GM12878 (cell line): Measurements from ENCODE around the gene ATP6V0A4. TPM values are rescaled to one million over a fixed set of nuclear protein-coding genes. Genes with fewer than 3 reads are reported as not detected.
"Not testable (repeated sequence)": the region's sequence is repeated elsewhere in the genome, so short reads cannot be mapped to it uniquely, and the experiment has no call there.

Source experiments
- ATAC-seq: fragments of 200-7000 bp; cut with Tn5 transposase; 3 replicates; pipeline ENCODE4 v1.9.1; 2020; ENCODE audit warnings: mild to moderate bottlenecking, moderate library complexity
- BruUV-seq: library from RNA; stranded (reverse); fragments of 400-500 nt; replicated peaks from 2 replicates; lab custom pipeline; 2021; lab: Mats Ljungman, UMichigan
- CTCF ChIA-PET: fragments of 300-600 bp; sonication (Branson Sonifier 250); formaldehyde crosslinking; extraction: SDS; loops from one replicate; lab custom pipeline; 2021; ENCODE audit warnings: inconsistent platforms; lab: Yijun Ruan, JAX
- POLR2A ChIA-PET: fragments of 350-600 bp; formaldehyde crosslinking; extraction: SDS; loops from one replicate; lab custom pipeline; 2021; ENCODE audit warnings: inconsistent platforms; lab: Charles Lee
- RAD21 ChIA-PET: fragments of 300-600 bp; sonication (Branson Sonifier 250); formaldehyde crosslinking; loops from one replicate; lab custom pipeline; 2023; ENCODE audit warnings: antibody characterized with exemption; ENCODE audit not compliant: unreplicated experiment; lab: Charles Lee
- SMC1A ChIA-PET: fragments of 300-600 bp; sonication (Branson Sonifier 250); formaldehyde crosslinking; loops from one replicate; lab custom pipeline; 2023; ENCODE audit not compliant: unreplicated experiment, uncharacterized antibody; lab: Charles Lee
- DNase-seq: peaks from one replicate; pipeline ENCODE4 v3.0.0-alpha.2; 2011; ENCODE audit warnings: low read depth, low spot score
- FAIRE-seq: peaks from 3 replicates; lab custom pipeline; 2011; peaks lifted over from hg19 to GRCh38; lab: Jason Lieb, UNC
- H2AFZ ChIP-seq: 2 replicates; pipeline ENCODE4 v1.6.0; 2011; ENCODE audit warnings: low read depth, low read length, control low read depth; ENCODE audit not compliant: control insufficient read depth
- H3K27ac ChIP-seq: 2 replicates; pipeline ENCODE4 v1.5.1; 2011; ENCODE audit warnings: control low read depth; ENCODE audit not compliant: control insufficient read depth, insufficient read depth
- H3K27me3 ChIP-seq, 2 experiments: replicated peaks in 1 of 2; 2 replicates each; pipeline versions ENCODE4 v1.6.0 to v1.6.1; 2011; ENCODE audit warnings: low read length in 1 of 2; ENCODE audit not compliant: control insufficient read depth in 2 of 2, insufficient read depth in 2 of 2
- H3K36me3 ChIP-seq, 2 experiments: 2 replicates each; pipeline ENCODE4 v1.5.1; 2011; ENCODE audit warnings: low read length in 1 of 2; ENCODE audit not compliant: control insufficient read depth in 2 of 2, insufficient read depth in 2 of 2
- H3K4me1 ChIP-seq: 2 replicates; pipeline ENCODE4 v1.6.1; 2011; ENCODE audit warnings: mild to moderate bottlenecking, low read length, moderate library complexity, mixed read lengths; ENCODE audit not compliant: control insufficient read depth, insufficient read depth
- H3K4me2 ChIP-seq: 2 replicates; pipeline ENCODE4 v1.6.0; 2011; ENCODE audit warnings: control low read depth; ENCODE audit not compliant: control insufficient read depth, insufficient read depth
- H3K4me3 ChIP-seq: fragments of 200-600 bp; sonication (generic); 2 replicates; pipeline ENCODE4 v1.5.1; 2016
- H3K79me2 ChIP-seq: 2 replicates; pipeline ENCODE4 v1.6.0; 2011; ENCODE audit warnings: low read length; ENCODE audit not compliant: control insufficient read depth, insufficient read depth
- H3K9ac ChIP-seq: 2 replicates; pipeline ENCODE4 v1.8.0; 2011; ENCODE audit warnings: low read length, control low read depth, mixed read lengths; ENCODE audit not compliant: control insufficient read depth, insufficient read depth
- H3K9me3 ChIP-seq: replicated peaks from 3 replicates; pipeline ENCODE4 v1.5.1; 2011; ENCODE audit warnings: mild to moderate bottlenecking, low read length; ENCODE audit not compliant: control insufficient read depth, insufficient read depth
- H4K20me1 ChIP-seq: 2 replicates; pipeline ENCODE4 v1.6.0; 2011; ENCODE audit not compliant: control insufficient read depth, insufficient read depth
- ATF7 ChIP-seq: fragments of 450-650 bp; IDR thresholded peaks from 2 replicates; pipeline ENCODE4 v1.6.1; 2016; ENCODE audit warnings: low read depth, mild to moderate bottlenecking
- EP300 ChIP-seq, 2 experiments: fragments of 150-350 bp in 1 of 2; IDR thresholded peaks; 2 replicates each; pipeline ENCODE4 v1.6.1; 2011 to 2012; ENCODE audit warnings: low read depth in 2 of 2, low read length in 2 of 2, borderline replicate concordance in 1 of 2, improper control_type of control experiment in 1 of 2, inconsistent platforms in 1 of 2; ENCODE audit not compliant: control insufficient read depth in 1 of 2
- RBBP5 ChIP-seq: fragments of 200-600 bp; sonication (generic); conservative IDR thresholded peaks from 2 replicates; pipeline ENCODE4 v1.6.1; 2016
- WRNIP1 ChIP-seq: IDR thresholded peaks from 2 replicates; pipeline ENCODE4 v1.6.1; 2011; ENCODE audit warnings: low read depth, low read length, improper control_type of control experiment, borderline replicate concordance
- WGBS: methylation state at CpG from one replicate; pipeline ENCODE4 v1.1.6; 2016; ENCODE audit warnings: low lambda C conversion rate; ENCODE audit not compliant: insufficient replicate concordance, insufficient coverage; ENCODE audit errors: missing lambda C conversion rate; 5-methylcytosine and 5-hydroxymethylcytosine counted together
- in situ Hi-C: fragments of 300-500 bp; cut with MboI; formaldehyde crosslinking; loops from 9 replicates; pipeline ENCODE4 v1.14.3; 2018; ENCODE audit warnings: mixed read lengths
- intact Hi-C: fragments of 100-400 bp; cut with micrococcal nuclease; formaldehyde crosslinking; loops from one replicate; pipeline ENCODE4 v1.14.2; 2022; ENCODE audit not compliant: unreplicated experiment
- polyA plus RNA-seq, 11 experiments: library from polyadenylated mRNA; depleted of rRNA in 4 of 11; unstranded in 6 of 11; stranded (reverse) in 5 of 11; fragments of >200 nt; fragmentation: Nextera tagmentation in 4 of 11; fragmentation: Illumina TruSeq in 1 of 11; extraction: Ambion mirVana in 4 of 11; extraction: Trizol in 1 of 11; gene quantifications; 1 replicate in 1 of 11; 2 replicates in 10 of 11; pipeline versions ENCODE4 v1.2.1 to v1.2.3, GENCODE V29; 2011 to 2016; ENCODE audit warnings: inconsistent platforms in 2 of 11, missing spikeins in 2 of 11, low read depth in 1 of 11
- total RNA-seq, 4 experiments: library from RNA; depleted of rRNA in 3 of 4; stranded (reverse); fragments of >200 nt in 3 of 4; fragmentation: Illumina TruSeq in 1 of 4; extraction: Trizol in 1 of 4; gene quantifications; 2 replicates each; pipeline versions ENCODE4 v1.2.1 to v1.2.3, GENCODE V29; 2013 to 2021

Gene ATP6V0A4
- total and polyA plus RNA-seq, 10 of the 15 experiments (the other 5 are each of a cell fraction or from before 2014, with no cell fraction given): not detected

DNA sequence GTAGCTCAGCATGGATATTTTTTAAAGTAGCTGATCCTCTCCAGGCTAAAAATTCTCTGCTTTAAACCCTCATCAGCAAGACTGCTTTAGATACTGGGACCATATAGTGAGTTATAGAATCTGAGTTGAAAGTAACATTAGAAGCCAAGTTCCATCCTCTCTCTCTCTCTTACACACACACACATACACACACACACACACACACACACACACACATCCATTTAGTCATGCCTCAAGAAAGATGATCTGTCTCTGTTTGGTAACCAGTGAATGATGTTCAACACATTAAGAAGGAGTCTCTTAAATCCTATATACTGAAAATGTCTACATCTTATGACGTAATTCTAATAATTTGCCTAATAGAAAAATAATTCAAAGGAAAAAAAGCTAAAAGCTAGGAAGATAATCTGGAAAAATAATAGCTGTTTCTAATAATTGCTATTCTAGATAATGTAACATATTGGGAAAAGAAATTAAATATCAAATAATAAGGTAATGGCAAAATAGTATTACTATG is 16.9 kb upstream of the ATP6V0A4 start:
- Histone ChIP-seq H3K4me2 (no peak overlapping the region), H2AFZ (no peak overlapping the region), H4K20me1 (no peaks in the 10 kb centered on the region), H3K27ac (no peak overlapping the region), H3K79me2 (no peaks in the 10 kb centered on the region), H3K9ac (no peak overlapping the region), H3K9me3 (no peaks in the 10 kb centered on the region), H3K4me1 (no peaks in the 10 kb centered on the region)
- ChIA-PET CTCF (interaction anchor here (1.0 kb wide), 1 partner anchor 23 kb away, joined by 3 read pairs; no protein-coding TSS in a partner anchor), RAD21 (no interaction called here)
- ATAC-seq (no peak), FAIRE-seq (no peak), DNase-seq (no peak)
- 0% methylated on average over 1 of the region's 1 CpG for WGBS
- BruUV-seq: no TSS peak
- in situ Hi-C loops: no loop called here
- intact Hi-C loops: no loop called here
- TF ChIP-seq WRNIP1 (no peak), ATF7 (peak; percentile 20; the same call in 1 of the 2 replicates)
- TF ChIP-seq, all 136 proteins: peak for 1
- no peaks in the 10 kb centered on the region for H3K36me3 ChIP-seq
- H3K27me3 ChIP-seq: no peaks in the 10 kb centered on the region
- H3K4me3 ChIP-seq: no peak overlapping the region
- ChIA-PET POLR2A (no interaction called here), SMC1A (interaction anchor here (0.6 to 1.5 kb wide), 2 partner anchors 19 to 600 kb away, joined by 3 read pairs; no protein-coding TSS in a partner anchor)

DNA sequence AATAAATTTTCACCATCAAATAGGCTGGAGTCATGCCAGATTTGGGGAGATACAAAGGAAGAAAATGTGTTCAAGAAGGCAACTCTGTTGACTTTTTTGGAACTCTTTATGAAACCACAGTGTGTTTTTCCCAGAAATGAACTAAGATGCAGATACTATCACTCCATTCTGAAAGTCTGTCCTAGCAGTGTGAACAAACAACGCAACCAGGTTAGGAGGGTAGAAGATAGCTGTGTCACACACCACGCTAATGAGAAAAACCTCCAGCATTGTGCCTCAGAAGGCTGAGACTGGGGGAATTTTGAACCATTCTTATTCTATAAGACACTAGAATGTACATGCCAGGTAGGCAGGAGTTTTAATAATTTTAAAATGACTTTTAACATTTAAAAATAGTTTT is 15.9 kb upstream of the ATP6V0A4 start:
- Histone ChIP-seq H3K27ac (no peak overlapping the region), H3K79me2 (no peaks in the 10 kb centered on the region), H3K4me1 (no peaks in the 10 kb centered on the region), H3K4me2 (no peak overlapping the region), H3K9me3 (no peaks in the 10 kb centered on the region), H3K9ac (no peak overlapping the region), H3K36me3 (no peaks in the 10 kb centered on the region), H2AFZ (no peak overlapping the region), H3K4me3 (no peak overlapping the region), H4K20me1 (no peaks in the 10 kb centered on the region), H3K27me3 (no peaks in the 10 kb centered on the region)
- in situ Hi-C loops (no loop called here), intact Hi-C loops (no loop called here)
- no TSS peak for BruUV-seq
- DNase-seq (no peak), ATAC-seq (no peak), FAIRE-seq (no peak)
- ChIA-PET POLR2A (no interaction called here), CTCF (no interaction called here), SMC1A (interaction anchor here (1.4 kb wide), 1 partner anchor 20 kb away, joined by 3 read pairs; no protein-coding TSS in a partner anchor), RAD21 (no interaction called here)
- TF ChIP-seq EP300 (IDR thresholded peaks at IDR 0.05; ENCODE audit: borderline replicate concordance in 1 of 2, control insufficient read depth in 1 of 2, low read depth in 2 of 2, low read length in 2 of 2) (no peak), RBBP5 (no peak)
- 3% methylated on average over 2 of the region's 2 CpGs for WGBS

DNA sequence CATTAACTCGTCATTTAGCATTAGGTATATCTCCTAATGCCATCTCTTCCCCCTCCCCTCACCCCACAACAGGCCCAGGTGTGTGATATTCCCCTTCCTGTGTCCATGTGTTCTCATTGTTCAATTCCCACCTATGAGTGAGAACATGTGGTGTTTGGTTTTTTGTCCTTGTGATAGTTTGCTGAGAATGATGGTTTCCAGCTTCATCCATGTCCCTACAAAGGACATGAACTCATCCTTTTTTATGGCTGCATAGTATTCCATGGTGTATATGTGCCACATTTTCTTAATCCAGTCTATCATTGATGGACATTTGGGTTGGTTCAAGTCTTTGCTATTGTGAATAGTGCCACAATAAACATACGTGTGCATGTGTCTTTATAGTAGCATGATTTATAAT is 13.3 kb upstream of the ATP6V0A4 start:
- H3K27ac ChIP-seq, SMC1A ChIA-PET, intact Hi-C loops, H3K9ac ChIP-seq, ATAC-seq, H3K4me3 ChIP-seq, H3K36me3 ChIP-seq, POLR2A ChIA-PET, in situ Hi-C loops, H3K27me3 ChIP-seq, FAIRE-seq, H3K4me1 ChIP-seq, H3K4me2 ChIP-seq, BruUV-seq, RAD21 ChIA-PET, DNase-seq, CTCF ChIA-PET, H2AFZ ChIP-seq, H4K20me1 ChIP-seq, H3K9me3 ChIP-seq, H3K79me2 ChIP-seq: not testable (repeated sequence)
- WGBS: 43% methylated on average over 2 of the region's 2 CpGs
